Trophoblast cell (in vitro differentiated cells and primary cell): ENCODE data around the gene FAM111A.

Experiments
- DNase-seq, 2 donors: peaks; one replicate each; pipeline ENCODE4 v3.0.0-alpha.2; 2016
- H2AFZ ChIP-seq: 2 replicates; pipeline ENCODE4 v1.6.1; 2013; ENCODE audit warnings: low read length, moderate library complexity, mild to moderate bottlenecking; ENCODE audit not compliant: insufficient read depth, poor library complexity
- H2AK5ac ChIP-seq: 2 replicates; pipeline ENCODE4 v1.6.1; 2013; ENCODE audit warnings: mild to moderate bottlenecking, low read length
- H2BK120ac ChIP-seq: 2 replicates; pipeline ENCODE4 v1.6.1; 2013; ENCODE audit warnings: low read length, mild to moderate bottlenecking, moderate library complexity; ENCODE audit not compliant: insufficient read depth, poor library complexity
- H2BK12ac ChIP-seq: 2 replicates; pipeline ENCODE4 v1.6.1; 2013; ENCODE audit warnings: mild to moderate bottlenecking, low read length, moderate library complexity
- H2BK5ac ChIP-seq: 2 replicates; pipeline ENCODE4 v1.6.1; 2013; ENCODE audit warnings: low read length, low read depth, moderate library complexity, mild to moderate bottlenecking; ENCODE audit not compliant: poor library complexity
- H3K14ac ChIP-seq: 2 replicates; pipeline ENCODE4 v1.6.1; 2013; ENCODE audit warnings: mild to moderate bottlenecking, low read length
- H3K18ac ChIP-seq: 2 replicates; pipeline ENCODE4 v1.6.1; 2013; ENCODE audit warnings: mild to moderate bottlenecking, low read length
- H3K23ac ChIP-seq: 2 replicates; pipeline ENCODE4 v1.6.1; 2013; ENCODE audit warnings: low read length
- H3K27ac ChIP-seq: 2 replicates; pipeline ENCODE4 v1.5.1; 2013; ENCODE audit warnings: low read depth, mild to moderate bottlenecking, inconsistent platforms, low read length, moderate library complexity
- H3K27me3 ChIP-seq: 2 replicates; pipeline ENCODE4 v1.6.1; 2013; ENCODE audit warnings: inconsistent platforms, mild to moderate bottlenecking, low read length, moderate library complexity; ENCODE audit not compliant: insufficient read depth
- H3K36me3 ChIP-seq, 2 experiments: 1 replicate in 1 of 2; 2 replicates in 1 of 2; pipeline ENCODE4 v1.6.1; 2013; ENCODE audit warnings: low read length in 2 of 2, mild to moderate bottlenecking in 2 of 2, moderate library complexity in 1 of 2; ENCODE audit not compliant: insufficient read depth in 2 of 2, control insufficient read depth in 1 of 2
- H3K4ac ChIP-seq: 2 replicates; pipeline ENCODE4 v1.6.1; 2013; ENCODE audit warnings: low read depth, mild to moderate bottlenecking, low read length, moderate library complexity
- H3K4me1 ChIP-seq, 2 experiments: 1 replicate in 1 of 2; 2 replicates in 1 of 2; pipeline ENCODE4 v1.6.1; 2013; ENCODE audit warnings: low read length in 2 of 2, mild to moderate bottlenecking in 2 of 2, moderate library complexity in 1 of 2; ENCODE audit not compliant: insufficient read depth in 2 of 2, control insufficient read depth in 1 of 2
- H3K4me2 ChIP-seq: 2 replicates; pipeline ENCODE4 v1.6.1; 2013; ENCODE audit warnings: inconsistent platforms, mild to moderate bottlenecking, low read length, moderate library complexity
- H3K4me3 ChIP-seq: 2 replicates; pipeline ENCODE4 v1.5.1; 2013; ENCODE audit warnings: mild to moderate bottlenecking, low read depth, low read length, inconsistent platforms
- H3K79me1 ChIP-seq: one replicate; pipeline ENCODE4 v1.6.1; 2013; ENCODE audit warnings: low read length
- H3K79me2 ChIP-seq: 2 replicates; pipeline ENCODE4 v1.6.1; 2013; ENCODE audit warnings: low read length, mild to moderate bottlenecking; ENCODE audit not compliant: control insufficient read depth, insufficient read depth, poor library complexity
- H3K9ac ChIP-seq: 2 replicates; pipeline ENCODE4 v1.6.1; 2013; ENCODE audit warnings: mild to moderate bottlenecking, low read length
- H3K9me3 ChIP-seq: 2 replicates; pipeline ENCODE4 v1.6.1; 2013; ENCODE audit warnings: low read depth, mild to moderate bottlenecking, control low read depth, inconsistent platforms, low read length; ENCODE audit not compliant: insufficient read depth
- H4K12ac ChIP-seq: 2 replicates; pipeline ENCODE4 v1.6.1; 2013; ENCODE audit warnings: low read depth, mild to moderate bottlenecking, low read length, moderate library complexity
- H4K8ac ChIP-seq: 2 replicates; pipeline ENCODE4 v1.6.1; 2013; ENCODE audit warnings: low read depth, mild to moderate bottlenecking, low read length, moderate library complexity
- H4K91ac ChIP-seq: one replicate; pipeline ENCODE4 v1.6.1; 2013; ENCODE audit warnings: low read depth, mild to moderate bottlenecking, low read length, moderate library complexity
- WGBS: extraction: QIAGEN DNeasy Blood & Tissue Kit; methylation state at CpG from one replicate; pipeline ENCODE4 v1.1.7; 2013; ENCODE audit warnings: missing lambda C conversion rate; ENCODE audit not compliant: insufficient read length, insufficient coverage; ENCODE audit errors: extremely low coverage; 5-methylcytosine and 5-hydroxymethylcytosine counted together

Gene FAM111A

DNA sequence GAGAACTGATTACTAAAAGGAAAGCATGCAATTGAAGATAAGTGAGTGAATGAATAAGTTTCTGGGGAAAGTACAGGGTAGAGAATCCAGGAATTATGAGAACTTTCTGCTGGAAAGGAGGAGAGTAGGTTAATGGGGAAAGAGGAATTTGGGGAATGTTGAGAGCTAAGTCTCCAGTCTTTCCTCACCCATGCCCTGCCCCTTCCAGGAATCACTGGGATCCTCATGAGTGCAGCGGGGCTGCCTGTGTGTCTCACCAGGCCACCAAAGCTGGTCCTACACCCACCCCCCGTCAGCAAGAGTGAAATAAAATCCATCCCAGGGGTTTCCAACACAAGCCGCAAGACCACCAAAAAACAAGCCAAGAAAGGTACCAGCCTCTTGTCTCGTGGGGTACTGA is 46.3 kb downstream of the FAM111A start:
- no peak overlapping the region for H4K8ac ChIP-seq
- peak overlapping the region; percentile 19 for H3K14ac ChIP-seq
- DNase-seq: peak; percentile 79 to 91
- no peak overlapping the region for H3K4ac ChIP-seq
- H3K27ac ChIP-seq: peak overlapping the region; percentile 20
- H3K9ac ChIP-seq: no peak overlapping the region
- H2BK5ac ChIP-seq: peak overlapping the region; percentile 29
- H3K27me3 ChIP-seq: no peaks in the 10 kb centered on the region
- H2BK12ac ChIP-seq: no peak overlapping the region
- peaks cover 35 to 45% of the 10 kb centered on the region in 2 experiments for H3K4me1 ChIP-seq
- peaks cover 2% of the 10 kb centered on the region for H3K79me2 ChIP-seq
- WGBS: no CpG with 5 or more reads among the region's 4 CpGs
- H3K23ac ChIP-seq: no peak overlapping the region
- no peaks in the 10 kb centered on the region for H3K9me3 ChIP-seq
- H3K36me3 ChIP-seq: peaks cover 14 to 25% of the 10 kb centered on the region in 2 experiments
- H2AFZ ChIP-seq: no peak overlapping the region
- peak overlapping the region; percentile 28 for H3K18ac ChIP-seq
- peak overlapping the region; percentile 8 for H4K91ac ChIP-seq
- peaks cover 23% of the 10 kb centered on the region for H3K79me1 ChIP-seq
- H3K4me3 ChIP-seq: no peak overlapping the region
- H3K4me2 ChIP-seq: no peak overlapping the region
- no peak overlapping the region for H4K12ac ChIP-seq
- H2BK120ac ChIP-seq: peak overlapping the region; percentile 50
- H2AK5ac ChIP-seq: no peak overlapping the region

DNA sequence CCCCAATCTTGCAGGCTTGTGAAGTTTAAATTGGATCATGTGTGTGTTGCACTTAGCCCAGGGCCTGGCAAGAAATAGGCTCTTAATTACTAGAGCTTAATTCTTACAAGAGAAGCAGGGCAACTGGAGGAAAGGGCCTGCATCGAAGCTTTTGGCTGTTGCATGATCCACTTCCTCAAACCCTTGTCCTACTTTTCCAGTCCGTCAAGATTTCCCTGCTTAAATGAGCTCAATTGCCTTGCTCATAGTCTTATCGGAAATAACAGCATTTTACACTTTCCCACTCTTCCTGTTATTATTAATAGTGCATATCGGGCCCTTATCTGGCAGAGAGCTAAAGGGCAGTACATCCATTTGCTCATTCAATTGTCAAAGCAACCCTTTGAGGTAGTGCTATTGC is 47.3 kb downstream of the FAM111A start:
- Histone ChIP-seq H3K4me1 (peaks cover 35 to 45% of the 10 kb centered on the region in 2 experiments), H2BK5ac (no peak overlapping the region), H2AFZ (no peak overlapping the region), H3K79me2 (peaks cover 2% of the 10 kb centered on the region), H3K18ac (no peak overlapping the region), H3K27ac (peak overlapping the region; percentile 28), H3K14ac (no peak overlapping the region), H3K79me1 (peaks cover 23% of the 10 kb centered on the region), H4K12ac (no peak overlapping the region), H4K8ac (no peak overlapping the region), H3K9me3 (no peaks in the 10 kb centered on the region), H3K4ac (no peak overlapping the region), H2BK120ac (no peak overlapping the region), H3K4me3 (no peak overlapping the region), H3K27me3 (no peaks in the 10 kb centered on the region), H3K4me2 (peak overlapping the region; percentile 25), H4K91ac (no peak overlapping the region), H2BK12ac (no peak overlapping the region), H3K36me3 (peaks cover 18 to 26% of the 10 kb centered on the region in 2 experiments), H2AK5ac (no peak overlapping the region), H3K9ac (no peak overlapping the region), H3K23ac (no peak overlapping the region)
- peak; percentile 83 to 93 for DNase-seq
- WGBS: no CpG with 5 or more reads among the region's 4 CpGs

DNA sequence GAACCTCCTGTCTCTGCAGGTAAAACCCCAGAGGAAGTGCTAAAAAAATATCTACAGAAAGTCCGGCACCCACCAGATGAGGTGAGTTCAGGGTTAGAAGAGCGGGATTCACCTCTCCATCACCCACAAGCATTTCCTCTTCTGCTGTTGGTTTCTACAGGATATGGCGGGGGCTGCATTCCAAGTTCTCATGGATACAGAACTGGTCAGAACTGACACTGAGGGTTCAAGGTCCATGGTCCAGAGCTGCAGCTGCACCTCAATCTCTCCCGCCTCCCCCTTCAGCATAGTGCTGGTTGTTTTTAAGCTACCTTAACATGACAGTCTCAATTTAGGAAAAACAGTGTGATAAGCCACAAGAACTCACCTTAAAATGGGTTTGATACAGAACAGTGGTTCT is 48.4 kb downstream of the FAM111A start:
- Histone ChIP-seq H4K91ac (no peak overlapping the region), H4K8ac (no peak overlapping the region), H3K23ac (no peak overlapping the region), H3K27ac (no peak overlapping the region), H2BK5ac (no peak overlapping the region), H3K4ac (no peak overlapping the region), H3K4me3 (no peak overlapping the region), H2BK12ac (no peak overlapping the region), H3K27me3 (no peaks in the 10 kb centered on the region), H3K79me2 (peaks cover 2% of the 10 kb centered on the region), H2AFZ (no peak overlapping the region), H4K12ac (no peak overlapping the region), H3K18ac (no peak overlapping the region), H3K9ac (no peak overlapping the region), H3K79me1 (peaks cover 23% of the 10 kb centered on the region), H3K9me3 (no peaks in the 10 kb centered on the region), H2AK5ac (no peak overlapping the region), H3K4me2 (no peak overlapping the region), H3K36me3 (peaks cover 22 to 33% of the 10 kb centered on the region in 2 experiments), H3K4me1 (peaks cover 34 to 38% of the 10 kb centered on the region in 2 experiments), H3K14ac (no peak overlapping the region), H2BK120ac (no peak overlapping the region)
- no CpG with 5 or more reads among the region's 4 CpGs for WGBS
- no peak for DNase-seq

DNA sequence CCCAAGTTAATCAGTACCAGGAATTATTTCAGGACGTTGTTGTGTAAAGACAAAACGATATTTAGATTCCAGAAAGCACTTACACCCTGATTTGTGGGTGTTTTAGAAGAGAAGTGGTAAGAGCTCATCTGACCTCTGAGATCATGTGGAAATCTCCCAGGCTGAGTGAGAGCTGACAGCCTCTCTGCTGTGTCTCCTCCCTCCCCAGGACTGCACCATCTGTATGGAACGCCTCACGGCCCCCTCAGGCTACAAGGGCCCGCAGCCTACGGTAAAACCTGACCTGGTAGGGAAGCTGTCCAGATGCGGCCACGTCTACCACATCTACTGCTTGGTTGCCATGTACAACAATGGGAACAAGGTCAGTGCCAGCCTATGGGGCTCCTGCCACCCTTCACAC is 49.2 kb downstream of the FAM111A start:
- Histone ChIP-seq H3K4ac (no peak overlapping the region), H3K14ac (no peak overlapping the region)

More for the DNA sequence above, 49.2 kb downstream of the FAM111A start:
- Histone ChIP-seq H2BK12ac (peak overlapping the region; percentile 79), H3K79me1 (peaks cover 23% of the 10 kb centered on the region), H4K12ac (no peak overlapping the region), H2AK5ac (peak overlapping the region; percentile 84), H4K91ac (peak overlapping the region; percentile 55), H3K4me1 (peaks cover 28 to 33% of the 10 kb centered on the region in 2 experiments), H3K27ac (peak overlapping the region; percentile 74), H2BK5ac (peak overlapping the region; percentile 45), H3K79me2 (peaks cover 2% of the 10 kb centered on the region), H4K8ac (peak overlapping the region; percentile 23), H3K4me2 (no peak overlapping the region), H3K27me3 (no peaks in the 10 kb centered on the region), H3K18ac (no peak overlapping the region), H3K9me3 (no peaks in the 10 kb centered on the region), H3K23ac (no peak overlapping the region), H3K36me3 (peaks cover 24 to 40% of the 10 kb centered on the region in 2 experiments), H2BK120ac (no peak overlapping the region), H3K4me3 (no peak overlapping the region), H3K9ac (no peak overlapping the region), H2AFZ (no peak overlapping the region)
- no CpG with 5 or more reads among the region's 8 CpGs for WGBS
- peak; percentile 97 to 98 for DNase-seq
